ENCODE results near the gene TEC.
A peak's percentile ranks its signal among the peaks of the same experiment; 100 is the strongest.

TEC gene

DNA sequence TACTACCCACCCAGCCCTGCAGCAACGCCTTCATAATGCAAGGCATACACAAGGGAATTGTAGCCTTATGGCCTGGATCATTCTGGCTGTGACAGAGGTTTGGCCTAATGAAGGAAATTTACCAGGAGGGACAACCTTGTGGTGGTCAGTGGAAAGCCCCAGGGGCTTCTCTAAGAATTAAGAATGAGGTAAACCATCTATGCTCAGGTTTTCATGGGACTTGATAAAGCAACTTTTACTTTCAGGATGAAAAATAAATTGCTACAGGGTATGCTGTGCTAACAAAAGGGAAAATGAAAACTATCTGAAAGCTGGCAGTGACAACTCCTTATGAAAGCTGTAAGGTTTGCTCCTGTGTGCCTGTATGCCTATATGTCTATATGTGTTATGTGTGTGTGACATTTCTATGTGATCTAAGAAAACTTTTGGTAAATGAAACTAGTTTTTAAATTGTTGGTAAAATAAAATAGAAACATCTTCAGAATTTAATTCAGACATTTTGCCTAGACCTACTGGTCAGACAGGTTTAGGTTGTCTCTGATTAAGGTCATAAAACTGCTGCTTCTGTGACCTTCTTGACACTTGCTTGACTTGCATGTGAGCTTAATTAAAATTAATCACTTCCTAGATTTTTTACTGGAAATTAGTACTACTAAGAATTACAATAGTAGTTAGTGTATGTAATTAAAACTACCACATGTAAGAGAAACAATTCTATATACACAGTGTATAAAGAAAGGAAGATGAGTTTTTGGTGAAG lies 115.7 kb downstream of the TEC start:
- DNase-seq: no peak

DNA sequence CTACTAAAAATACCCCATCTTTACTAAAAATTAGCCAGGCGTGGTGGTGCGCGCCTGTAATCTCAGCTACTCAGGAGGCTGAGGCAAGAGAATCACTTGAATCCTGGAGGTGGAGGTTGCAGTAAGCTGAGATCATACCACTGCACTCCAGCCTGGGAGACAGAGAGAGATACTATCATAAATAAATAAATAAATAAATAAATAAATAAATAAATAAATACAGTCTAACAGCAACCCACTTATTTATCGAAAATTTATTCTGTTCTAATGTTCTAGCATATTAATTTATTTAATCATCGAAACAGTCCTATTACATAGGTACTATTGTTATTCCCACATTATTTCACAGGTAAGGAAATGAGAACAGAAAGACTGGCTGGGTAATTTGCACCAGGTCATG lies 117.4 kb downstream of the TEC start:
- DNase-seq: no peak

DNA sequence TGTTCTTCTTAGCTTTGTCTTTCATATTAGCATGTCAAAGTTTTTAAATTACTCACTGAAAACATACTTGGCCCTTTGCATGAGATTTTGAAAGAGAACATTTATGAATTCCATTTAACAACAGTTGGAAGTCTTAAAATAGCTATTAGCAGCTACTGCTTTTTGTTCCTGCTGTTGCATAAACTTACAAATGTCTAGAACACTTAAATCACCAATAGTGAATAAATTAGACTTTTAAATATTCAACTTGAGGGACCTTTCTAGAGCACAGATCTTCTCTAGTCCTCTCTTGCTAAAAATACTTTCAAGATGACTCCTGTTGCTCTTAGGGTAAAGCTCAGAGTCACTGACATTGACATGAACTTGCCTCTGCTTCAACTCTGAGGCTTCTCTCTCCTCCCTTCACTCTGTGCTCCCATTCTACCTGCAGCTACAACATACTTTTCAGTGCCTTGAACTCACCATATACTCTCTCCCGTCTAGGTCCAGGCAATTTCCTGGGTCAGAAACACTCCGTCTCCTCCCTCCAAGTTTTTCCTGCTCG lies 119.7 kb downstream of the TEC start:
- DNase-seq: no peak

DNA sequence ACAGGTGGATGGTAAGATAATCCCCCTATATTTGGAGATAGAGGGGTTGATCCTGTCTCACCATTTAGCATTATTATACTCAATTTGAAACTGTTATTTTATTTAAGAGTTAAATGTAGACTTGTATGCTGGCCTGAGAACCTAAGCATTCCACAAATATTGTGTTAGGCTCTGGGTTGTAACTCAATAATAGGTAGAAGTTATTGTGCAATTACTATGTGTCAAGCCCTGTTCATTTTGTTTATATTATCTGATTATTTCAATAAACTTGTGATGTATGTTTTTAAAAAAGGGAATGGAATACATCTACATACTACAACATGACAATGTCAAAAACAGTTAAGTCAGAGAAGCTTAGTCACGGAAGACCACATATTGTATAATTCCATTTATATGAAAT lies 122.0 kb downstream of the TEC start:
- no peak for DNase-seq

DNA sequence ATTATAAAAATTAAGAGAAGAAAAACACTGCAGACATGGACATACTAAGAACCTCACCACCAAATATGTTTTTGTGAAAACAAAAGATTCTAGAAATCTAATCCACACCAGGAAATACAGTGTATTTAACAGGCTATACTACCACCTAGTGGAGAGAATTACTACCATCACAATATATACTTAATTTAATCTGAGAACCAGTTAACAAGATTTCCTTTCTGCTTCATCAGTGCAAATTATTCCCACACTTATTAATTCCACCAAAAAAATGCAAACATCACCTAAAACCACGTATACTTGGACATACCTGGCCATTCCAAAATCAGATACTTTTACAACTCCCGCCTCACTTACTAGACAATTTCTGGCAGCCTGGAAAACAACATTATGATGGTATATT lies 128.6 kb downstream of the TEC start:
- DNase-seq: peak; percentile 27

DNA sequence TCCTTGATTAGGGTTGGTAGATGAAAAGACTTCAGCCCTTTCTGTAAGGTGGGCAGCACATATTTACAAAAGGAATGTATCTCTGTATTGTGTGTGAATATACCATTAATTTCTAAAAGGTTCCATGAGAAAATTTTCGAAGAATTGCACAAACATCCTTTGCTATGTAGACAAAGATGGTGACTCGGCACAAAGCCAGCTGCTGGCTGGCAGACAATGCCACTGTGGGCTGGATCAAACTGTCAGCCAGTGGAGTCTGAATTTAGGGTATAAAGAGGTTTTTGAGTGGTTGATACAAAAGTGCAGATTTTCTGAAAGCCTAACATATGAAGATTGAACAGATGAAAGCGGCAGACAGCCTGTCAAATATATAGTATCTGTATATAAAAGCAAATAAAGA lies 129.9 kb downstream of the TEC start:
- no peak for DNase-seq

DNA sequence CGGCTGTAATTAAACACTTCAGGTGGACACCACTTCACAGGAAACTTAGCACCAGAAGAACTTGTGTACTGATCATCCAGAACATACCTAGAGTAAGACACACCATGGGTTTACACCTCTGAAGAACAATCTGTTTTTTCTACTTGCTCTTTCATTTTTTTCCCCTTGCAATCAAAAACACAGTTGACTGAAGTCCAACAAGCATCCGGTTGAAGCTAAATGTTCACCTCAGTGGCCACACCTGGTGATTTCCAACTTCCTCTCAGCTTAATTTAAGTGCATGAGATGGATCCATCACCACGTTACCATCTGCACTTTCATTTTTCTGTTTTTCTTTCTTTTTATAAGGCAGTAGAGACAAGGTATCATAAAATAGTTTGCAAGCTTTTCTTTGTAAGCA lies 130.7 kb downstream of the TEC start:
- DNase-seq: no peak

DNA sequence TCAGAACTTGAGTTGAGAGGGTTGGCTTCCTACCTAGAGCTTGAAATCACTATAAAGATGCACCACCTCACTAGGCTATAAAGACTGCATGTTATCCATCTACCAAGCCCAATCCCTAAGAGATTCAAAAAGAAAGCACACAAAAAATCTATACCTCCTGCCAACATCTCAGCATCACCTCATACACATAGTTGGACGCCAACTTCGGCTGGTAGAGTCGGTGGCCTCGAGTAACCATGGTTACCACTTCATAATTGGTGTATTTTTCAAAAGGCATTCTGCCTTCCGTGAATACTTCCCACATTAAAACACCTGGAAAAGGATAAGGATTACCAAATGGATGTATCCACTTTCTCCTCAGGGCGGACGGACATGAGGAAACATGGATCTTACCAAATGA lies 131.1 kb downstream of the TEC start:
- DNase-seq: no peak

DNA sequence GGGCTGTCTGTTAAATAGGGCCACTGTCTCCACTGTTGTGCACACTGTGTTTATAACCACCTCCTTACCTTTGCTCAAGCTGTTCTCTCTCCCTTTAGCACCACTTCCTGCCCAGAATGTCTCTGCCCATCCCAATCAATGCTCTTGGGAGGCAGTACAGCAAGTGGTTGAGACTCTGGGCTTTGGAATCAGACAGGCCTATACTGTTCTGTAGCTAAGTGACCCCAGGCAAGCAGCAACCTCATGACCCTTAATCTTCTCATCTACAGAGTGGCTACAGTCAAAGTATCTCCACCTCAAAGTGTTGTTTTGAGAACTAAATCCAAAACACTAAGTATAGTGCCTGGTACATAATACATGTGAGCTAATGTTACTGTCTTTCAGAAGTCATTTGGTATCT lies 131.8 kb downstream of the TEC start:
- DNase-seq: no peak

DNA sequence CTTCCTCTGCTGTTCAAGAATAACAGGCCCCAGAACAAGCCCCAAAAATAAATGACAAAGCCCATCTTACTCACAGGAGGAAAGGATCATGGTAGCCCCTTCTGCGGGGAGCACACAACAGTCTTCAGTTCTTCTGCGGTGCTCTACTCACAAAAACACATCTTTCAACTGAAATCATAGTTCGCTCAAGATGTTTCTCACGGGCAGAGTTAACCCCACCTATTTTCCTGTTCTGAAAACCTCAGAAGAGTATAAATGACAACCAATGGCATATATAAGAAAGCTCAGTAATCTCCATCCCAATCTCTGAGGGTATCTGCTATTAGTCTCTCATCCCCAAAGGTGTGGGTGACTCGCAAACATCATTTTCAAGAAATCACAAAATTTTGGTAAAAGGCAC lies 135.6 kb downstream of the TEC start, which contains the start of gene TXK:
Gene TXK (minus strand): TSS at position 170 of the 400 bp plus-strand sequence. CDS start 80 bp downstream, at position 90.
- DNase-seq: no peak

DNA sequence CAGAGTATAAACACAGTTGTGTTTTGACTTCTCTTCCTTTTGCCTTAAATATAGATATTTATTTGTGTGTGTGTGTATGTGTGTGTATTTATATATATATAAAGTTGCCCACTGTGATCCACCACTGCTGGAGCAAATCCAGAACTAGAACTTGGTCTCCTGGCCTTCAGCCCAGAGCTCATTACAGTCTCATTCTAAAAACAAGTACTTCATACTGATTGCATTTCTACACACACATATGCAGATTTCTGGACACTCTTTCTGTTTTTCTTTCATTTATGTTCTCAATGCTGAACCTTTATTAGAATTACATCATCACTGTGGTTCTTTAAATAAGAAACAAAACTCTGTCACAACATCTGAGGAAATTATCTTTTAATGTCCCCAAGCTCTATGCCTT lies 136.0 kb downstream of the TEC start:
- no peak for DNase-seq

DNA sequence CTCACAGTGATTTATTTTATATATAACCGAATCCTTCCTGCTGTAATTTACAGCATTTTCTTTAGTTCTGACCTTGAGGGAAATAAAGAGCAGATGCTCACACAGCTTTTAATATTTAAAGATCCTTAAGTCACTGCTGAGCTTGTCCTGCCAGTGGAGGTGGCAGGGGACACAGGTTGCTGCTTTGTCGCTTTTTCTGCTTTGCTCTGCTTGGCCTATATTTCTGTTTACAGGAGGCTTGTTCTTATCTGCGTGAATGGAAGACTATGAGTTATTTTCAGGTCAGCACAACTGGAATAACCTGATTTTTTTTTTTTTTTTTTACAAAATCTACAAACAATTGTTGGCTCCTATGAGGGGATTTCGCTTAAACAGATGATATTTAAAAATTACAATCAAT lies 137.9 kb downstream of the TEC start:
- DNase-seq: no peak

DNA sequence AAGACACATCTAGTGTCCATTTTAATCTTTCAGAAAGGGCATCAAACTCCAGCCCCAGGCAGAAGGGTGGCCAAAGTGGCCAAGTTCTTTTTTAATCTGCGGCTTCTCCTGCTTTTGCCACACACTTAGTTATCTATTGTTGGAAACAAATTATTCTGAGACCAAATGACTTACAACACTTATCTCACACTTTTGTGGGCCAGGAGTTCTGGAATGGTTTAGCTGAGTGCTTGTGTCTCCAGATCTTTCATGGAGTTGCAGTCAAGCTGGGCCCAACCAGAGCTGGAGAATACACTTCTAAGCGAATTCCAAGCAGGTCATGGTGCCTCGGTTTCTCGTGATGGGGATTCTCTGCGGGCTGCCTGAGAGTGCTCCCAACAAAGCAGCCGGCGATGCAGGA lies 139.5 kb downstream of the TEC start:
- DNase-seq: no peak

DNA sequence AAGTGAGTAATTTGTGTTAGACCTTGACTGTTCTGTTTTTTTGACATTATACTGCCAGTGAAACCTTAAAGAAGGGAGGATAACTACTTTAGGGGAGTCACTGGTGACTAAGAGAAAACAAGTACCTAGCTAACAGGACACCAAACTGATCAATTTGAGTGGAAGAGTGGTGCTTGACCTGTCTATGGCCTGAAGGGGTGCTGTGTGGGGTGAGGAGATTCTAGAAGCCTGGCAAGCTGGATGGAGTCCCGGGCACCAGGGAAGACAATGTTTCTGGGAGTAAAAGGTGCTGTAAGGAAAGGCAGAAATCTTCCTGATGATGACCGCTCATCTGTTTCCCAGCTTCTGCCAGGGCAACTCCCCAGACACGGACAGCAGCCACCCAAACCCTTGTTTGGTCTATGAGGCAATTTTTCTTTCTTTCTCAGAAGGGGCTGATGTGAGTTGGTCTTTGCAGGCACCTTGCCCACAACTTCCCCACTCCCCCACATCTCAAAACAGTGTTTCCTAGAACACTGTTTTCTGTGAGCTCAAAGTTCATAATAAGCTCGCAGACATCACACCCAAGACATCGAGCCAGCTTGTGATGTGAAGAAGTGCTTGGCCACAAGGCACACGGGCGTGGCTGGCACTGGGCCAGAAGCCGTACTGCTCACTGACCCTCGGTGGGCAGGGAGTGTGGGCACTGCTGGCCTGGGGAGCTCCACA lies 140.2 kb downstream of the TEC start:
- DNase-seq: no peak

DNA sequence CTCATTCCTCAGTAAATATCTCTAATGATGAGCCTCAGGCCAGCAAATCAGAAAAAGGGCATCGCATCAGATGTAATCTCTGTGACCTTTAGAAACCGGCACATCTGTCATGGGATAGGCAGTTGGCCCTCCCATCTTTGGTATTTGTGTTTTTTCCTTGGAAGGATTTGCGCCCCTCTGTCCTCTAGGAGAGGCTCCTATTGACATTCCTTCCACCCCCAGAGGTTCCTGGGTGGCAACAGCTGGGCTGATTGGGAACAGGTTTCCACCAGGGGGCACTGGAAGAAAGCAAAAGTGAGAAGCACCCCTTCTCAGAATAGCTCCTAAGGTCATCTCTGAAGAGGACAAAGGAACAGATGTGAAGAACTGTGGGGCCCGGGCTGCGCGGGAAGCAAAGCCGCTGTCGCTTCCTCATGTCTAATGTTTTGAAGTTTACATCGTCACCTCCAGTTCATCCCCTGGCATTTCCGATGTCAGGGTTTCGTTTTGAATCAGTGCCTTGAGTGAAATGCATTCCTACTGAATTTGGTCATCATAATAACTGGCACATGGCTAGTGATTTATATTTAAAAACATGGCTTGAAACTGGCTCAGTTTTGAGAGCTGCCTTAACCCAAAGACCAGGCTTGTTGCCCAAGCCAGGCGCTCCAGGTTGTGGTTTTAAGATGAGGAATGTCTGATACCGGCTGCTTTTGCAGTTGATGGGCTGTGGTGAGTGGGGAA lies 141.8 kb downstream of the TEC start:
- peak; percentile 88 for DNase-seq

DNA sequence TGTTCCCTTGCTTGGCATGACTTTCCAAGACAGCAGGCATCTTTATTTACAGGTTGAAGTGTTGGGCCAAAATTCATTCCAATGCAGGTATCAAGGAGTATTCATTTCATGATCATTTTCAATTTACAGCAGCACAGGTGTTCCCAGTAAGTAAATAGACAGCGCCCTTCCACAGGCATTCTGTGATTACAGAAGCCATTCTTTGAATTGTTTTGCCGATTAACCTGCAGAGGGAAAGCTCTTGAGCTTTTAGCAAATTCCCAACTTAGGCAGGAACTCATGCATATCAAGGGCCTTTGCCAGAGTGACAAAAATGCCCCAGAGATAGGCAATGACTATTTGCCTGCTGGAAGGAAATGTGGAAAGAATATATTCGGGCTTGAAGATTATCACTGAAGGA lies 142.4 kb downstream of the TEC start:
- no peak for DNase-seq

DNA sequence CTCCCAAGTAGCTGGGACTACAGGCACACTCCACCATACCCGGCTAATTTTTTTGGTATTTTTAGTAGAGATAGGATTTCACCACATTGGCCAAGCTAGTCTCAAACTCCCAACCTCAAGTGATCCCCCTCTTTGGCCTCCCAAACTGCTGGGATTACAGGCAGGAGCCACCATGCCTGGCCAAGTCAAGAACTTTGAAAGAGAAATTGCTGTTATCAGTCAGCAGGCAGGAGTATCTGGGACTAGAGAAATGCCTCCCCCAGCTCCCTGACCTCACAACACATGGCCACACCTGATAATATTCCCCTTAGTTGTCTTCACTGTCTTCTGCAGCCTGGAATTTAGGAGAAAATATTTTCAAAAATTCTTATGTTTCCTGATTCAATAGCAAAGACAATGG lies 143.0 kb downstream of the TEC start:
- no peak for DNase-seq

DNA sequence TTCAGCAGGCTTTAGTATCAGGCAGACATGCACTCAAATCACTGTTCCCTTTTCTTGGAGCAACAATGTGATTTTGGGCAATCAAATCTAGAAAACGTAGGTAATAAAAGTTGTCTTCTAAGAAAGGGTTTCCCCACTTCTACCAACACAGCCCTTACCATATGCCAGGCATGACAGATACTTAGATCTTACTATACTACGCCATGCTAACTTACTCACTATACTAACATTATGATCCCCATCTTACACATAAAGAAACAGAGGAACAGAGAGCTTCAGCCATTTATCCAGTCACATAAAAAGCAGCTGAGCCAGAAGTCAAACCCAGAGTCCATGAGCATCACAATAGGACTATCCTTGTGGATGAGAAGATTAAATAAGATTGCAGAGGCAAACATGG lies 144.8 kb downstream of the TEC start:
- no peak for DNase-seq

DNA sequence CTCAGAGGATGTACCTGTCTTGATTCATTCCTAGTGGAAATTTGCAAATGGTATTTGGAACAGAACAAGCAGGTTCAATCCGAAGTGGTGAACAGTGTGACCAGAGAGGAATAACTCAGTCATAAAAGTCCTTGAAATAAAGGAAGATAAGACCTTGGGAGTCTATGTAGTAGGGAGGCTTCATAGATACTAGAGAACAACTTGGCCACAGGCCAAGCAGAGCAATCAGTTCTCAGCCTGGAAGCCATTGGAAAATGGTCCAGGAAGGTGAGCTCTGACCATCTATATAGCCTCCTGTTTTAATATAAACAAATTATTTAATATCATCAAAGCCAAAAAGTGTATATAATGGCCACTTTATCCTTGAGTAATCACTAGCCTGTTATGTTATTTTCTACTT lies 146.9 kb downstream of the TEC start:
- DNase-seq: no peak

DNA sequence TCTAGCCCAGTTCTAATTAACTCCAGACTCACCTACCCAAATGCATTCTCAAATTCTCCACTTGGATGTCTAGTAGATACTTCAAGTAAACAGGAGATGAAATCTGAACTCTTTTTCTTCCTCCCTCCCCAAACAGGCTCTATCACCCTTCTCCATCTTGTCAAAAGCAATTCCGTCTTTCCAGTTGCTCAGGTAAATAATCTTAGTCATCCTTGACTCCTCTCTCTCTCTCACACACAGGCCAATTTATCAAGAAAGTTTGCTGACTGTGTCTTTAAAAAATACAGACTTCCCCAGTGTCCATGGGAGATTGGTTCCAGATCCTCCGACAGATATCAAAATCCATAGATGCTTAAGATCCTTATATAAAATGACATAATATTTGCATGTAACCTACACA lies 148.5 kb downstream of the TEC start:
- no peak for DNase-seq

DNA sequence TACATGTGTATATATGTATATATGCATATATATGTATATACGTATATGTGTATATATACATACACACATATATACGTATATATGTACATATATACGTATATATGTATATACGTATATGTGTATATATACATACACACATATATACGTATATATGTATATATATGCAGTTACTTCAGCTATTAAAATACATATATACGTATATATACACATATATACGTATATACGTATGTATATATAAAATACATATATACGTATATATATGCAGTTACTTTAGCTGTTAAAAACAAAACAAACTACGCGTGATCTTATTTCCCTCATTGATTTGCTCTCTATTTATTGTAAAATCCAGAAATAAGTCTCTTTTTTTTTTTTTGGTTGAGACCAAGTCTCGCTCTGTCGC lies 149.5 kb downstream of the TEC start:
- DNase-seq: no peak

DNA sequence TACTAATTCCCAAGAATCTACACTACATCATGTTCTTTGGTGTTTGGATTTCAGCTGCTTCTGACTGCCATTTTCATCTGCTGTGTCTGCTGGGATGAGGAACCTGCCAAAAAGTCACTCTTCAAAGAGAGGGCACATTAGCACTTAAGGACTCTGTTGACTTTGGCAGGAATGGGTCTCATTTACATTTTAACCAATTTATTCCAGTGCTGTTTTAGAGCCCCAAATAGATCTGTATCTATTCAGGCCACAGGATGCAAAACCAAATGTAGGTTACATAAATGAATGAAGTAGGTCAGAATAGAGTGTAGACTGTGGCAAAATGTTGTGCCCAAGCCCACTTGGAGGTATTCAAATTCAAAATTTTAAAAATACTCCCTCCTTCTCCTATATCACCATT lies 150.0 kb downstream of the TEC start:
- no peak for DNase-seq

DNA sequence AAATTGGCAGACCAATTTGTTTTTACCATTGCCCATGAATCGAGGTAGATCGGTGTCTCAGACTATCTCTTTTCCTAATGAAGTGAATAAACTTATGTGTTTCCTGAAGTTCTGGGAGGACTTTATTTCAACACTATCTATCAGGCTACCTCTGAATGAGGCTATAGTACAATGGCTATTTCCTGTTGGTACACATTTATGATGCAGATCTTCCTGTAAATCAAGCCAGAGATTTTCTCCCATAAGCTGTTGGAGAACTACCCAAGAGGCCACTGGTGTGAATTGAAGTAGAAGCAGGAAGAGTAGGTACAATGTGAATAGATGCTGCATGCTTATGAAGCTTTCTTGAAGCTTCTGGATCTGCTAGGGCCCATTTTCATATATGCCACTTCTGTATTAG lies 151.6 kb downstream of the TEC start:
- no peak for DNase-seq

DNA sequence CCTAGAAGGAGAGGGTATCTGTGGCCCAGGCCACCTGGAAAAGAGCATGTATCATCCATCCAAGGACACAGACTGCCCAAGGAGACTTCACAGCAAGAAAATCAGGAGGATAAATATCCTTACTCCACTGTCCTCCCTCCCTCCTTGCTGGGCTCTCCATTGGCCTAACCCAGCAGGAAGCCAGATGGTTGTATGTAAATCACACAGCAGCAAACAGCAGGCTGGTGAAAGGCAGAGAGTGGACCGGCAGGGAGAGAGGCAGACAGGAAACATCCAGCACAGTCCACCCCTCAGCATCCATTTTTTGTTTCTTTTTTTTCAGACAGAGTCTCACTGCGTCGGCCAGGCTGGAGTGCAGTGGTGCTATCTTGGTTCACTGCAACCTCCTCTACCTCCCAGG lies 153.1 kb downstream of the TEC start:
- DNase-seq: no peak
